Calu3 (cell line): ENCODE data around the gene LHX3. TPM values are rescaled to one million over a fixed set of nuclear protein-coding genes. Genes with fewer than 3 reads are reported as not detected.

Experiments
- BruUV-seq: library from RNA; stranded (reverse); fragments of 400-500 nt; replicated peaks from 2 replicates; lab custom pipeline; 2021; lab: Mats Ljungman, UMichigan
- CTCF ChIA-PET: fragments of 300-600 bp; sonication (Branson Sonifier 250); formaldehyde crosslinking; loops from one replicate; lab custom pipeline; 2022; ENCODE audit warnings: antibody characterized with exemption; lab: Charles Lee
- DNase-seq: peaks from one replicate; pipeline ENCODE4 v3.0.0; 2022
- H3K27ac Mint-ChIP-seq: one replicate; pipeline ENCODE4 v1.8.0; 2022; ENCODE audit warnings: mixed read lengths; ENCODE audit not compliant: unreplicated experiment
- H3K27me3 Mint-ChIP-seq: one replicate; pipeline ENCODE4 v1.8.0; 2022; ENCODE audit warnings: mixed read lengths; ENCODE audit not compliant: unreplicated experiment
- H3K36me3 Mint-ChIP-seq: one replicate; pipeline ENCODE4 v1.8.0; 2022; ENCODE audit warnings: mild to moderate bottlenecking, moderate library complexity, mixed read lengths; ENCODE audit not compliant: insufficient read depth, unreplicated experiment
- H3K4me1 Mint-ChIP-seq: one replicate; pipeline ENCODE4 v1.8.0; 2022; ENCODE audit warnings: mild to moderate bottlenecking, low read depth, mixed read lengths; ENCODE audit not compliant: unreplicated experiment
- H3K4me3 Mint-ChIP-seq: one replicate; pipeline ENCODE4 v1.8.0; 2022; ENCODE audit warnings: mild to moderate bottlenecking, low read depth, moderate library complexity, mixed read lengths; ENCODE audit not compliant: unreplicated experiment
- H3K9me3 Mint-ChIP-seq: one replicate; pipeline ENCODE4 v1.8.0; 2022; ENCODE audit warnings: low read depth, mixed read lengths; ENCODE audit not compliant: unreplicated experiment
- intact Hi-C: fragments of 100-400 bp; cut with micrococcal nuclease; formaldehyde crosslinking; loops from one replicate; pipeline ENCODE4 v1.10.0; 2022; ENCODE audit not compliant: unreplicated experiment
- total RNA-seq: library from RNA; stranded (reverse); gene quantifications from 2 replicates; pipeline ENCODE4 v1.2.3, GENCODE V29; 2022
- TF ChIP-seq, protein P1 (sequence below): fragments of 200-600 bp; IDR thresholded peaks from one replicate; pipeline ENCODE4 v1.8.0; 2022; ENCODE audit warnings: antibody characterized with exemption; ENCODE audit not compliant: unreplicated experiment

Gene LHX3
- total RNA-seq, 1 experiment from 2014 or later, result not detected

DNA sequence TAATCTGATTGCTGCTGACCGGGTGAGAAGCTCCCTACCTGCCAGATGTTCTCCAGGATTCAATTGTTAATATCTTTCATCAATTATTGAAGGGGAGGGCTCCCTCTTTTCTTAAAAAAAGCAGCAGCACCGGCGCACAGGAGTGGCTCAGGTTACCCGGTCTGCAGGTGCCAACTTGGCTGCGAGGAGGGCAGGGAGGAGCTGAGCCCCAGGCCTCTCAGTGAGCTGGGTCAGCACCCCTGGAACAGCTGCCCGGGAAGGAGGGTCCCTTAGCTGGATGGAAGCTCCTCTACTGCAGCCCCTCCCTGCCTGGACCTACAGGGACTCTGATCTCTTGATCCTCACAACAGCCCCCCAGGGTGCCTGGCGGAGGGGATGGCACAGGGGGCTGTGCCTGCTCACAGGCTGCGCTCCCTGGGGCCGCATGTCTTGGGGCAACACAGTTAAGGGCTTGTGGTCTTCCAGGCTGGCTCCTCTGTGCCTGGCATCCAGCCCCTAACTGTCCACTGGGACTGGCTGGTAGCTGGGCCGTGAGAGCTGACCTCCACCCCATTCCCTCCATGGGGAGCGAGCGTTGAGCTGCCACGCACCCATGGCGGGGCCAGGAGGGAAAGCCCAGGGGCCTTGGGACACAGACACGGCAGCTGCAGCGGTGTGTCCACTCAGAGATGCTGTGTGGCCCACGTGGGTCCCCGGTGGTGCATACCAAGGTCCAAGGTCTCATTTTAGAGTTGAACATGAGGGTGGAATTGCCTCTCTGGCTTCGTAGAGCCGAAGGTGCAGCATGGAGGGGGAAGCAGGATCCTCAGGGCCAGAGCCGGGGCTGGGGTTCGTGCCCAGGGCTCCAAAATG, 57.7 kb downstream of the LHX3 start:
- no peaks in the 10 kb centered on the region for H3K9me3 Mint-ChIP-seq
- no peaks in the 10 kb centered on the region for H3K4me1 Mint-ChIP-seq
- TF ChIP-seq, protein P1, sequence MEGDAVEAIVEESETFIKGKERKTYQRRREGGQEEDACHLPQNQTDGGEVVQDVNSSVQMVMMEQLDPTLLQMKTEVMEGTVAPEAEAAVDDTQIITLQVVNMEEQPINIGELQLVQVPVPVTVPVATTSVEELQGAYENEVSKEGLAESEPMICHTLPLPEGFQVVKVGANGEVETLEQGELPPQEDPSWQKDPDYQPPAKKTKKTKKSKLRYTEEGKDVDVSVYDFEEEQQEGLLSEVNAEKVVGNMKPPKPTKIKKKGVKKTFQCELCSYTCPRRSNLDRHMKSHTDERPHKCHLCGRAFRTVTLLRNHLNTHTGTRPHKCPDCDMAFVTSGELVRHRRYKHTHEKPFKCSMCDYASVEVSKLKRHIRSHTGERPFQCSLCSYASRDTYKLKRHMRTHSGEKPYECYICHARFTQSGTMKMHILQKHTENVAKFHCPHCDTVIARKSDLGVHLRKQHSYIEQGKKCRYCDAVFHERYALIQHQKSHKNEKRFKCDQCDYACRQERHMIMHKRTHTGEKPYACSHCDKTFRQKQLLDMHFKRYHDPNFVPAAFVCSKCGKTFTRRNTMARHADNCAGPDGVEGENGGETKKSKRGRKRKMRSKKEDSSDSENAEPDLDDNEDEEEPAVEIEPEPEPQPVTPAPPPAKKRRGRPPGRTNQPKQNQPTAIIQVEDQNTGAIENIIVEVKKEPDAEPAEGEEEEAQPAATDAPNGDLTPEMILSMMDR, result no peak
- no TSS peak for BruUV-seq
- H3K4me3 Mint-ChIP-seq, result no peak overlapping the region
- intact Hi-C loops, result loop anchor here (10.0 kb wide), 1 partner anchor 138 kb away; no protein-coding TSS in a partner anchor
- CTCF ChIA-PET, result no interaction called here
- DNase-seq, result no peak
- no peak overlapping the region for H3K27ac Mint-ChIP-seq
- no peaks in the 10 kb centered on the region for H3K36me3 Mint-ChIP-seq
- H3K27me3 Mint-ChIP-seq, result peaks cover 22% of the 10 kb centered on the region

Other genes starting within 250 kb of the LHX3 start
- gene UBAC1, start 243.8 kb downstream of the LHX3 start, total RNA-seq, result 19.5 and 19.7 TPM in 2 replicates
- 19.3 and 24.8 TPM in 2 replicates for gene NACC2, start 109.8 kb downstream of the LHX3 start, total RNA-seq
- 23.9 and 26.3 TPM in 2 replicates for gene TMEM250, start 86.3 kb downstream of the LHX3 start, total RNA-seq
- 18.9 and 20.5 TPM in 2 replicates for gene QSOX2, start 40.7 kb upstream of the LHX3 start, total RNA-seq
- gene CCDC187, start 99.0 kb upstream of the LHX3 start, total RNA-seq, result 0.44 and 0.73 TPM in 2 replicates
- gene GPSM1, start 122.4 kb upstream of the LHX3 start, total RNA-seq, result 3.9 and 5.7 TPM in 2 replicates
- gene DNLZ, start 158.6 kb upstream of the LHX3 start, total RNA-seq, result 22.5 and 26.4 TPM in 2 replicates
- gene CARD9, start 168.5 kb upstream of the LHX3 start, total RNA-seq, result 1.2 and 1.6 TPM in 2 replicates
- 9.7 and 10.5 TPM in 2 replicates for gene SNAPC4, start 195.0 kb upstream of the LHX3 start, total RNA-seq
- 49.7 and 50.2 TPM in 2 replicates for gene ENTR1, start 205.5 kb upstream of the LHX3 start, total RNA-seq
- 44.0 and 46.6 TPM in 2 replicates for gene PMPCA, start 205.5 kb upstream of the LHX3 start, total RNA-seq
- gene INPP5E, start 234.7 kb upstream of the LHX3 start, total RNA-seq, result 10.9 and 11.3 TPM in 2 replicates